ENCODE data around the gene HPSE2. TPM values are rescaled to one million over a fixed set of nuclear protein-coding genes. Genes with fewer than 3 reads are reported as not detected.

Gene HPSE2
- total RNA-seq, 1 experiment from 2014 or later: 0.20 TPM

DNA sequence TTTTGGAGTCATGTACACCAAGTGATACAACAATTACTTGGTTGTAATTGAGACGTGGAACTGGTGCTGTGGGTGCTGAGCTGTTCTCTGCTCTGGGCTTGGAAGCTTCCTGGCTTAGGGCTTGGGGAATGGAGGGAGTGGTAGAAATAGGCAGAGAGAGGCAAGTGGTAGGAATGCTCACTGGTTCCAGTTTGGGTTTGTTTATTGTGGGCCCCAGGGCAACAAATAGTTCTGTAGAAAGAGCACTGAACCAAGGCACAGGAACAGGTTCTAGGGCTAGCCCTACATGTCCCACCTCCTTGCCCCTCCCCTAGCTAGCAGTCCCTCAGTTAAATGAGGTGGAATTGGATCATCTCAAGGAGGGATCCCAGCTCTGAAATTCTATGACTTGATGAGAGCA, 622.2 kb downstream of the HPSE2 start:
- Histone ChIP-seq H2BK5ac (ENCODE audit: insufficient read length, low read length) (no peak overlapping the region), H4K20me1 (ENCODE audit: control insufficient read depth, insufficient read depth, insufficient read length) (no peaks in the 10 kb centered on the region), H3K23me2 (ENCODE audit: insufficient read length, low read depth, low read length, poor library complexity, severe bottlenecking) (no peaks in the 10 kb centered on the region), H4K5ac (ENCODE audit: insufficient read length, low read depth, low read length) (no peak overlapping the region), H3K27ac (ENCODE audit: insufficient read length, low read depth, low read length) (no peak overlapping the region), H3K23ac (ENCODE audit: insufficient read length, low read depth, low read length) (no peak overlapping the region), H3K18ac (ENCODE audit: insufficient read length, low read depth, low read length) (no peak overlapping the region), H3K4me1 (ENCODE audit: insufficient read depth, low read length) (no peaks in the 10 kb centered on the region; the same call in 1 of the 2 replicates), H3K14ac (ENCODE audit: insufficient read depth, low read length) (no peak overlapping the region), H3K79me1 (ENCODE audit: insufficient read depth, low read depth, low read length, poor library complexity, severe bottlenecking) (no peaks in the 10 kb centered on the region), H3K56ac (ENCODE audit: insufficient read length, low read depth, low read length) (no peak overlapping the region), H2BK15ac (ENCODE audit: low read depth, low read length) (no peak overlapping the region), H3K4me2 (ENCODE audit: insufficient read depth, insufficient read length, low read length) (no peak overlapping the region), H4K8ac (replicated peaks; ENCODE audit: insufficient read length, low read depth, low read length) (no peak overlapping the region), H4K91ac (ENCODE audit: insufficient read length, low read depth, low read length) (no peak overlapping the region), H2AK5ac (ENCODE audit: insufficient read length, low read length) (no peak overlapping the region), H3K9me3 (ENCODE audit: control insufficient read depth, low read depth, low read length) (no peaks in the 10 kb centered on the region), H2AFZ (ENCODE audit: low read length) (no peak overlapping the region), H3K27me3 (ENCODE audit: insufficient read depth, low read length) (no peaks in the 10 kb centered on the region), H3K9ac (ENCODE audit: extremely low read depth, insufficient read length, low read length) (no peak overlapping the region), H3K4ac (ENCODE audit: low read depth, low read length) (no peak overlapping the region), H3T11ph (ENCODE audit: low read length) (no peak overlapping the region), H3K79me2 (ENCODE audit: insufficient read depth, low read length) (no peaks in the 10 kb centered on the region), H2BK120ac (ENCODE audit: low read depth, low read length, poor library complexity, severe bottlenecking) (no peak overlapping the region), H2BK20ac (ENCODE audit: low read depth, low read length, poor library complexity, severe bottlenecking) (peak overlapping the region; percentile 12), H2BK12ac (ENCODE audit: insufficient read length, low read depth, low read length) (no peak overlapping the region)
- Mint-ChIP-seq H3K27me3 (ENCODE audit: low read depth) (no peaks in the 10 kb centered on the region), H3K9me3 (no peaks in the 10 kb centered on the region), H3K4me1 (peaks cover under 1 to 5% of the 10 kb centered on the region in 2 experiments; a peak in 3 of 4 replicates), H3K36me3 (ENCODE audit: insufficient read depth in 1 of 3, low read depth in 3 of 3) (no peaks in the 10 kb centered on the region; a peak in 2 of 7 replicates), H3K27ac (no peak overlapping the region), H3K4me3 (no peak overlapping the region)
- TF ChIP-seq, protein P1, sequence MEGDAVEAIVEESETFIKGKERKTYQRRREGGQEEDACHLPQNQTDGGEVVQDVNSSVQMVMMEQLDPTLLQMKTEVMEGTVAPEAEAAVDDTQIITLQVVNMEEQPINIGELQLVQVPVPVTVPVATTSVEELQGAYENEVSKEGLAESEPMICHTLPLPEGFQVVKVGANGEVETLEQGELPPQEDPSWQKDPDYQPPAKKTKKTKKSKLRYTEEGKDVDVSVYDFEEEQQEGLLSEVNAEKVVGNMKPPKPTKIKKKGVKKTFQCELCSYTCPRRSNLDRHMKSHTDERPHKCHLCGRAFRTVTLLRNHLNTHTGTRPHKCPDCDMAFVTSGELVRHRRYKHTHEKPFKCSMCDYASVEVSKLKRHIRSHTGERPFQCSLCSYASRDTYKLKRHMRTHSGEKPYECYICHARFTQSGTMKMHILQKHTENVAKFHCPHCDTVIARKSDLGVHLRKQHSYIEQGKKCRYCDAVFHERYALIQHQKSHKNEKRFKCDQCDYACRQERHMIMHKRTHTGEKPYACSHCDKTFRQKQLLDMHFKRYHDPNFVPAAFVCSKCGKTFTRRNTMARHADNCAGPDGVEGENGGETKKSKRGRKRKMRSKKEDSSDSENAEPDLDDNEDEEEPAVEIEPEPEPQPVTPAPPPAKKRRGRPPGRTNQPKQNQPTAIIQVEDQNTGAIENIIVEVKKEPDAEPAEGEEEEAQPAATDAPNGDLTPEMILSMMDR (conservative IDR thresholded peaks at IDR 0.05): no peak
- no peak for DNase-seq
- WGBS (ENCODE audit: extremely low coverage, insufficient read length, low lambda C conversion rate): no CpG with 5 or more reads among the region's 1 CpG
